Type B pancreatic cell (in vitro differentiated cells): Measurements from ENCODE around the gene CLTRN. TPM values are rescaled to one million over a fixed set of nuclear protein-coding genes. Genes with fewer than 3 reads are reported as not detected.
"Not testable (repeated sequence)": the region's sequence is repeated elsewhere in the genome, so short reads cannot be mapped to it uniquely, and the experiment has no call there.

Source experiments
- DNase-seq: peaks from one replicate; pipeline ENCODE4 v3.0.0; 2021; ENCODE audit warnings: mixed read lengths; ENCODE audit not compliant: unreplicated experiment; ENCODE audit errors: extremely low spot score
- H3K27ac Mint-ChIP-seq: 2 replicates; pipeline ENCODE4 v1.8.0; 2021; ENCODE audit warnings: mild to moderate bottlenecking, mixed read lengths
- H3K27me3 Mint-ChIP-seq: 2 replicates; pipeline ENCODE4 v1.8.0; 2021; ENCODE audit warnings: mixed read lengths
- H3K36me3 Mint-ChIP-seq: 2 replicates; pipeline ENCODE4 v1.8.0; 2021; ENCODE audit warnings: mixed read lengths
- H3K4me1 Mint-ChIP-seq: one replicate; pipeline ENCODE4 v1.8.0; 2021; ENCODE audit warnings: mixed read lengths; ENCODE audit not compliant: unreplicated experiment
- H3K4me3 Mint-ChIP-seq: 2 replicates; pipeline ENCODE4 v1.8.0; 2021; ENCODE audit warnings: mild to moderate bottlenecking, mixed read lengths
- H3K9me3 Mint-ChIP-seq: 2 replicates; pipeline ENCODE4 v1.8.0; 2021; ENCODE audit warnings: mixed read lengths
- total RNA-seq: library from RNA; stranded (reverse); gene quantifications from 2 replicates; pipeline ENCODE4 v1.2.1, GENCODE V29; 2021; ENCODE audit warnings: low replicate concordance
- TF ChIP-seq, protein P1 (sequence below): fragments of 200-600 bp; sonication (generic); conservative IDR thresholded peaks from 2 replicates; pipeline ENCODE4 v1.5.0; 2021; ENCODE audit warnings: antibody characterized with exemption, mild to moderate bottlenecking

Gene CLTRN
- total RNA-seq, 1 donor from 2014 or later: 1.6 TPM

DNA sequence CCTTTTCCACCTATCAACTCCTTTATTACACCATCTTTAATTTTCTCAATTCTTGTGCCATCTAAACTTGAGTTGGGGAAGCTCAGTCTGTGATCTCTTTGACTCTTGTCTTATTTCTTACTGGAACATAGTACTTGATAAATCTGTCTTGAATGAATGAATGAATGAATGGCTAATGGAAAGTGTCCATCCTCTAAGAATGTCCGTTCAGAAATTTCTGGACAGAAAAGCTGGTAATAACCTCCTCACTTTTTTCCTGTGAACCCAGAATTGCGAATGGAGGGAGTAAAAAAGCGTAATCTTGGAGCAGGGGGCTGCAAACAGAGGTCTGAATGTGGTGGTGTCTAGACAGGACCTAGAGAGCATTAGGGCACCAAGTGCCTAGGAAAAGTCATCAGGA, 9.4 kb upstream of the CLTRN start:
- Mint-ChIP-seq H3K27ac (no peak overlapping the region), H3K27me3 (no peaks in the 10 kb centered on the region), H3K4me3 (no peak overlapping the region), H3K4me1 (peaks cover 7% of the 10 kb centered on the region), H3K9me3 (no peaks in the 10 kb centered on the region), H3K36me3 (peaks cover 5% of the 10 kb centered on the region)
- TF ChIP-seq, protein P1, sequence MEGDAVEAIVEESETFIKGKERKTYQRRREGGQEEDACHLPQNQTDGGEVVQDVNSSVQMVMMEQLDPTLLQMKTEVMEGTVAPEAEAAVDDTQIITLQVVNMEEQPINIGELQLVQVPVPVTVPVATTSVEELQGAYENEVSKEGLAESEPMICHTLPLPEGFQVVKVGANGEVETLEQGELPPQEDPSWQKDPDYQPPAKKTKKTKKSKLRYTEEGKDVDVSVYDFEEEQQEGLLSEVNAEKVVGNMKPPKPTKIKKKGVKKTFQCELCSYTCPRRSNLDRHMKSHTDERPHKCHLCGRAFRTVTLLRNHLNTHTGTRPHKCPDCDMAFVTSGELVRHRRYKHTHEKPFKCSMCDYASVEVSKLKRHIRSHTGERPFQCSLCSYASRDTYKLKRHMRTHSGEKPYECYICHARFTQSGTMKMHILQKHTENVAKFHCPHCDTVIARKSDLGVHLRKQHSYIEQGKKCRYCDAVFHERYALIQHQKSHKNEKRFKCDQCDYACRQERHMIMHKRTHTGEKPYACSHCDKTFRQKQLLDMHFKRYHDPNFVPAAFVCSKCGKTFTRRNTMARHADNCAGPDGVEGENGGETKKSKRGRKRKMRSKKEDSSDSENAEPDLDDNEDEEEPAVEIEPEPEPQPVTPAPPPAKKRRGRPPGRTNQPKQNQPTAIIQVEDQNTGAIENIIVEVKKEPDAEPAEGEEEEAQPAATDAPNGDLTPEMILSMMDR: no peak
- no peak for DNase-seq

- H3K36me3 Mint-ChIP-seq: peaks cover under 1% of the 10 kb centered on the region
- peak overlapping the region; percentile 58 for H3K27ac Mint-ChIP-seq
- no peaks in the 10 kb centered on the region for H3K27me3 Mint-ChIP-seq
- H3K4me1 Mint-ChIP-seq: peaks cover 7% of the 10 kb centered on the region
- no peak overlapping the region for H3K4me3 Mint-ChIP-seq
- no peaks in the 10 kb centered on the region for H3K9me3 Mint-ChIP-seq
- TF ChIP-seq, protein P1: no peak
- DNase-seq: no peak
Observed at GRCh38 chrX:15672881-15673280, 8.3 kb upstream of the CLTRN start.

DNA sequence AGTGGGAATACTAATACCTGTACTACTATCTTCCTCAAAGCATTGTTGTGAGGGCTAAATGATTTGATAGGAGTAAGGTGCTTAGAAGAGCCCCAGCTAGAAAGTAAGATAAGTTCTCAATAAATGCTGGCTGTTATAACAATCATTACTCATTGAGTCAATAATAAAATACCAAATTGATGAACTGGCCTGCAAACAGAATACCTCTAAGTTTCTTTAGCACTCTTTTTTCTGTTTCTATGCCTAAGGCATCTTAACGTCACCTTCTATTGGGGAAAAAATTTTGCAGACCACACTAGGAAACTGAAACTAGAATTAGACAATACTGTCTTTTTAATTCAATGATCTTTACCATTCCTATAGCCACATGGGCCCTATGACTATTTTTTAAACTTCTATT, 1.2 kb downstream of the CLTRN start:
- DNase-seq: no peak
- no peak overlapping the region for H3K4me3 Mint-ChIP-seq
- H3K36me3 Mint-ChIP-seq: no peaks in the 10 kb centered on the region
- H3K4me1 Mint-ChIP-seq: no peaks in the 10 kb centered on the region
- H3K27ac Mint-ChIP-seq: no peak overlapping the region
- H3K27me3 Mint-ChIP-seq: no peaks in the 10 kb centered on the region
- TF ChIP-seq, protein P1: no peak
- no peaks in the 10 kb centered on the region for H3K9me3 Mint-ChIP-seq

DNA sequence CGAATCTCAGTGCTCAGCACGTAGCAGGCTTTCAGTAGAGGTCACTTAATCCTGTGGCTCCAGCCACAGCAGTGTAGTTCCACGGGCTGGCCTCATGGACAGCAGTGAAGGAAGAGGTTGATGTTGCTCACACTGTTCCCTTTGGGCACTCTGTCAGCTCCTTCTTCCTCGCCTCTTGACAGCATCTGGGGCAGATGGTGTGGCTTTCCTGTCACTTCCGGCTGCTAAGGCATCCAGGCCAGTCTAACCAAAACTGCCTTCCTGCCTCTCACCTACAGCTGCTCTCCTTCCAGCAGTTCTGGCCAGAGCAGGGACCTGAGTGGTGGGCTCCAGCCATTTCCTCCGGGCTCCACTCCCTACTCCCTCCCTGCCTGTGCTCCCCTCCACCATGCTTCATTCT, 9.8 kb downstream of the CLTRN start:
- H3K27me3 Mint-ChIP-seq, H3K4me1 Mint-ChIP-seq, H3K4me3 Mint-ChIP-seq, H3K27ac Mint-ChIP-seq, DNase-seq, H3K9me3 Mint-ChIP-seq, H3K36me3 Mint-ChIP-seq: not testable (repeated sequence)

GRCh38 chrX:15653961-15654360, 10.6 kb downstream of the CLTRN start:
- Mint-ChIP-seq H3K4me1 (no peaks in the 10 kb centered on the region), H3K4me3 (no peak overlapping the region), H3K36me3 (no peaks in the 10 kb centered on the region), H3K27me3 (no peaks in the 10 kb centered on the region), H3K9me3 (no peaks in the 10 kb centered on the region), H3K27ac (no peak overlapping the region)
- TF ChIP-seq, protein P1: no peak
- no peak for DNase-seq

GRCh38 chrX:15647510-15647909, 17.1 kb downstream of the CLTRN start:
- H3K27me3 Mint-ChIP-seq, H3K4me3 Mint-ChIP-seq, H3K4me1 Mint-ChIP-seq, H3K36me3 Mint-ChIP-seq, H3K9me3 Mint-ChIP-seq, H3K27ac Mint-ChIP-seq, DNase-seq: not testable (repeated sequence)

DNA sequence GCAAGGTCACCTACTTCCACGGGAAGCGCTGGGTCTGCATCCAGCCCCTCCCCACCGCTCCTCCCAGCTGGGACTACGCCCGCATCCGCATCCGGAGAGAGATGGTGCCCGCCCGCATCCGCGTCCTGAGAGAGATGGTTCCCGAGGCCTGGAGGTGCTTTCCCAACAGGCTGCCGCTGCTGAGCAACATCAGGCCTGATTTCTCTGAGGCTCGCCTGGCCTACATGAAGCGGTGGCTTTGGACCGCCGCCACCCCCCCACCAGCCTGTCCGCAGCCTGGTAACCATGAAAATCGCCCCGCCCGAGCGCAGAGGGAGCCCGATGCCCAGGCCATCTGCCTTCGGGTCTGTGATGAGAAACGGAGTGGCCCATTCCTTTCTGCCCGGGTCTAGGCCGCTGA, 18.1 kb downstream of the CLTRN start:
- Mint-ChIP-seq H3K4me1 (no peaks in the 10 kb centered on the region), H3K4me3 (no peak overlapping the region), H3K36me3 (no peaks in the 10 kb centered on the region), H3K9me3 (no peaks in the 10 kb centered on the region), H3K27me3 (no peaks in the 10 kb centered on the region), H3K27ac (no peak overlapping the region)
- no peak for DNase-seq
- TF ChIP-seq, protein P1: no peak
